Measurements from ENCODE around the gene UCN3.

UCN3 gene

DNA sequence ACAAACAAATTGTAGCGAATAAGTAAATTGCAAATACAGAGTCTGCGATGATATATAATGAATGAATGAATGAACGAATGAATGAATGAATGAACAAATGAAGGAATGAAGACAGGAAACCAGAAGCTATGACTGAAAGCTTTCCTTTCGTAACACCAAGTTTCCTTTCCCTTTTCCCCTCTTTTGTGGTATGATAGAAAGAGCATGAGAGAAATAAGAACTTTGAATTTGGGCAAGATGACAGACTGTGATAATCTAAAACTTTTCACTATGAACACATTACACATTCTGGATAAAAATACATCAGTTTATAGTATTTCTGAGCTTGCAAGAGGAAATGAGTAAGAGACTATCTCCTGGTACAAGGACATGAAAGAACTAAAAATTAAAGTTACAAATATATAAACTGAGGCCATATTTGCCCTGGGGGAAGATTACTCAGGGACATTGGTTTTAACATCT is 8.4 kb upstream of the UCN3 start:
- TF ChIP-seq, protein P1, sequence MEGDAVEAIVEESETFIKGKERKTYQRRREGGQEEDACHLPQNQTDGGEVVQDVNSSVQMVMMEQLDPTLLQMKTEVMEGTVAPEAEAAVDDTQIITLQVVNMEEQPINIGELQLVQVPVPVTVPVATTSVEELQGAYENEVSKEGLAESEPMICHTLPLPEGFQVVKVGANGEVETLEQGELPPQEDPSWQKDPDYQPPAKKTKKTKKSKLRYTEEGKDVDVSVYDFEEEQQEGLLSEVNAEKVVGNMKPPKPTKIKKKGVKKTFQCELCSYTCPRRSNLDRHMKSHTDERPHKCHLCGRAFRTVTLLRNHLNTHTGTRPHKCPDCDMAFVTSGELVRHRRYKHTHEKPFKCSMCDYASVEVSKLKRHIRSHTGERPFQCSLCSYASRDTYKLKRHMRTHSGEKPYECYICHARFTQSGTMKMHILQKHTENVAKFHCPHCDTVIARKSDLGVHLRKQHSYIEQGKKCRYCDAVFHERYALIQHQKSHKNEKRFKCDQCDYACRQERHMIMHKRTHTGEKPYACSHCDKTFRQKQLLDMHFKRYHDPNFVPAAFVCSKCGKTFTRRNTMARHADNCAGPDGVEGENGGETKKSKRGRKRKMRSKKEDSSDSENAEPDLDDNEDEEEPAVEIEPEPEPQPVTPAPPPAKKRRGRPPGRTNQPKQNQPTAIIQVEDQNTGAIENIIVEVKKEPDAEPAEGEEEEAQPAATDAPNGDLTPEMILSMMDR (IDR thresholded peaks at IDR 0.05; ENCODE audit: insufficient read depth, low read length, poor library complexity, severe bottlenecking), result no peak
- Histone ChIP-seq H3K4me3 (replicated peaks; ENCODE audit: low read depth, low read length) (no peak overlapping the region), H3K27me3 (replicated peaks; ENCODE audit: control insufficient read depth, insufficient read depth, low read length) (no peaks in the 10 kb centered on the region; the same call in 1 of the 2 replicates), H3K36me3 (ENCODE audit: control insufficient read depth, insufficient read depth, low read length) (no peaks in the 10 kb centered on the region)
- DNase-seq (ENCODE audit: extremely low read depth, insufficient read length), result no peak

DNA sequence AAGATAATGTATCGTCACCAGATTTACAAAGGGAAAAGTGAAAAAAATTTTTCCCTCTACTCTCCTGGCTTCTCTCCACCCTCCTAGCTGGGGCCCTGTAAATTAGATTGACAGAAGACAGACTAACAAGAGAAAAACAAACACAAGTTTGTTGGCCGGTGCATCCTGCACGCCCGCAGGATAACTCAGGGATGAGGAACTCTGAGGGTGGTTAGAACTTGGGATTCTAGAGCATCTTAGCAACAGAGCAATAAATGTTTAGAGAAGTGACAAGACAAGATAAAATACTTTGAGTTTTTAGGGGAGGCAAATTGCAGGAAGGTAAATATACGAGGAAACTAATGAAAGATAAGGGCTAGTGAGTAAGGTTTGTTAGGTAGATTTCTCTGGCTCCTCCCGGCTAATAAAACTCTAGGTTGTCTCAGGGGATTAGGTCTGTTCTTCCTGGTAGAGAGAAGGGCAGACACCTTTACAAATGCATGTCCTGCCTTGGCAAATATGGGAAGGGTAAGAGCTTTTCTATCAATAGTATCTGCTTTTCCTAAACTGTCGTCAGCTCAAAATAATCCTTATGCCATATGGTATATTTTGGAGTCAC is 4.3 kb upstream of the UCN3 start:
- H3K4me3 ChIP-seq (replicated peaks; ENCODE audit: low read depth, low read length), result no peak overlapping the region
- no peak for DNase-seq (ENCODE audit: extremely low read depth, insufficient read length)
- no peaks in the 10 kb centered on the region; the same call in 1 of the 2 replicates for H3K27me3 ChIP-seq (replicated peaks; ENCODE audit: control insufficient read depth, insufficient read depth, low read length)
- TF ChIP-seq, protein P1 (IDR thresholded peaks at IDR 0.05; ENCODE audit: insufficient read depth, low read length, poor library complexity, severe bottlenecking), result no peak
- no peaks in the 10 kb centered on the region for H3K36me3 ChIP-seq (ENCODE audit: control insufficient read depth, insufficient read depth, low read length)

DNA sequence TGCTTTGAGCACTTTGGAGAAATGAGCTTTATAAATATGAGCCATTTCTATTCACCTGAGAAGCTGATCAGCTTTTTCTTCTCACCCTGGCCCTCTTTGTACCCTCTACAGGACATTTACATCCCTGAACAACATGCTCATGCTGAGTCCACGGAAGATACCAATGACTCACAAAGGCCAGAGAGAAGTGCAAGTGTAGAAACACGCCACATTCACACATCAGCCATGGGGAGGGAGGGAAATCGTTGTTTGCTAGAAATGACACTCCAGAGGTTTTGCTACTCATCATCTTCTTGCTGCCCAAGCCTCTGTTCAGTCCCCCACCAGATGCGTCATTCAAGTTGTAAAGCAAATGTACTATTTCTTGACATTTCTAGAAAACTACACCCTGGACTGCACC is 2.8 kb upstream of the UCN3 start:
- Histone ChIP-seq H3K27me3 (replicated peaks; ENCODE audit: control insufficient read depth, insufficient read depth, low read length) (no peaks in the 10 kb centered on the region; the same call in 1 of the 2 replicates), H3K36me3 (ENCODE audit: control insufficient read depth, insufficient read depth, low read length) (no peaks in the 10 kb centered on the region), H3K4me3 (replicated peaks; ENCODE audit: low read depth, low read length) (no peak overlapping the region)
- TF ChIP-seq, protein P1 (IDR thresholded peaks at IDR 0.05; ENCODE audit: insufficient read depth, low read length, poor library complexity, severe bottlenecking), result no peak
- DNase-seq (ENCODE audit: extremely low read depth, insufficient read length), result no peak

DNA sequence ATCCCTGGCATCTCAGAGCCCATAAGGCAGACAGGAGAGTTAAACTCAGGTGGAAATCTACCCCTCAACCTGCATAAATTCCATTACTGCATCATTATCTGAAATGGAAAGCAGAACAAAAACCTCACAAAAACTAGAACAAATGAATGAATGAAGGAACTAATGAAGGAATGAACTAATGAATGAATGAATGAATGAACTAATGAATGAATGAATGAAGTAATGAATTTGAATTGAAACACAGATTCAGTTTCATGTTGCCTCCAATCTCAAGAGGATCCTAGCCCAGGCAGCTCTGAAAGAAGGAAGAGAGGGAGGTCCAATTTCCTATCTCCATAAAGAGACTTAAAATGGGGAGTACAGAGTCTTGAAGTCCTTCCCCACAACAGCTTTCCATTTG is 1.9 kb upstream of the UCN3 start:
- no peak for DNase-seq (ENCODE audit: extremely low read depth, insufficient read length)
- no peak overlapping the region for H3K4me3 ChIP-seq (replicated peaks; ENCODE audit: low read depth, low read length)
- H3K36me3 ChIP-seq (ENCODE audit: control insufficient read depth, insufficient read depth, low read length), result no peaks in the 10 kb centered on the region
- H3K27me3 ChIP-seq (replicated peaks; ENCODE audit: control insufficient read depth, insufficient read depth, low read length), result no peaks in the 10 kb centered on the region; the same call in 1 of the 2 replicates
- TF ChIP-seq, protein P1 (IDR thresholded peaks at IDR 0.05; ENCODE audit: insufficient read depth, low read length, poor library complexity, severe bottlenecking), result no peak

DNA sequence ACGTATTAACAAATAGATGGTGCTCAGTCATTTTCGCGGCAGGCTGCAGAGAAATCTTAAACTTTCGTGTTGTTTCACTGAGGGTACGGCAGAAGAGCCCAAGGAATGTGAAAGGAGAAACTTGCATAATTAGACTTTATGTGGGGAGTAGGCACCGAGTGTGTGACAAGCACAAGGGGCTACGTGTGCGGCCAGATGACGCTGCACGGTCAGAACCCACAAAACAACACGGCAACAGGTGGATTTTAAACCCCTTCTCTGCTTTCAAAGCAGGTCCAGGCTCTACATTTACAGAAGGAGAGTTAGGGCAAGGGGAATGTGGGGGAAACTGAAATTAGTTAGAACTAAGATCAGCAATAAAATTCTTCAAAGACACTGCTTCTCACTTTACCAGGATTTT is 392 bp upstream of the UCN3 start:
- H3K4me3 ChIP-seq (replicated peaks; ENCODE audit: low read depth, low read length), result no peak overlapping the region
- DNase-seq (ENCODE audit: extremely low read depth, insufficient read length), result no peak
- H3K27me3 ChIP-seq (replicated peaks; ENCODE audit: control insufficient read depth, insufficient read depth, low read length), result no peaks in the 10 kb centered on the region; the same call in 1 of the 2 replicates
- TF ChIP-seq, protein P1 (IDR thresholded peaks at IDR 0.05; ENCODE audit: insufficient read depth, low read length, poor library complexity, severe bottlenecking), result no peak
- H3K36me3 ChIP-seq (ENCODE audit: control insufficient read depth, insufficient read depth, low read length), result no peaks in the 10 kb centered on the region

DNA sequence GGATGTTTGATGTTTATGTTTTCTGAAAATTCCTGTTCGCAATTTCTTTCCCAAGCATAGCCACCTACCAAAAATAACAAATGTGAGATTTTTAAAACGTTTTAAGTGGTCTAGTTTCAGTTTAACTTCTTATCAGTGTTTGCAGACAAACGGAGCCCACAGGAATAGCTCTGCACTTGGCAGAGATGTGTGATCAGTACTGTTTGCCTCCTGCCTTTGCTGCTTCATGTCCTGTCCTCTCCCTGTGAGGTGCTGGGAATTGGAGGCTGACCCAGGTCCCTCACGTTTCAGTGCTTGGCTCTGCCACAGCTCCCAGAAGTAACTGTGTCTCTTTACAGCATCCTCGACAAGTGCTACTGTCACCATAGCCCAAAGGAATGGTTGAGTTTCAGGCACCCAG is 1.2 kb downstream of the UCN3 start:
- H3K36me3 ChIP-seq (ENCODE audit: control insufficient read depth, insufficient read depth, low read length), result no peaks in the 10 kb centered on the region
- DNase-seq (ENCODE audit: extremely low read depth, insufficient read length), result no peak
- TF ChIP-seq, protein P1 (IDR thresholded peaks at IDR 0.05; ENCODE audit: insufficient read depth, low read length, poor library complexity, severe bottlenecking), result no peak
- H3K4me3 ChIP-seq (replicated peaks; ENCODE audit: low read depth, low read length), result no peak overlapping the region
- no peaks in the 10 kb centered on the region for H3K27me3 ChIP-seq (replicated peaks; ENCODE audit: control insufficient read depth, insufficient read depth, low read length)

All from GM06990 (cell line).